ENCODE measurements around the gene PTGES2. TPM values are rescaled to one million over a fixed set of nuclear protein-coding genes. Genes with fewer than 3 reads are reported as not detected.

PTGES2 gene
- total and polyA plus RNA-seq, 9 of the 15 experiments (the other 6 are each of a cell fraction or from before 2014, with no cell fraction given) = 2.4 to 196 (median 90.1) TPM

GRCh38 chr9:128115187-128116103, 12.1 kb downstream of the PTGES2 start (continued):
- TF ChIP-seq CXXC5 (CRISPR knock-in tag; IDR thresholded peaks at IDR 0.05) (peak; percentile 92), KLF16 (IDR thresholded peaks at IDR 0.05) (peak; percentile 93), ZNF263 (CRISPR knock-in tag; IDR thresholded peaks at IDR 0.05; ENCODE audit: borderline replicate concordance) (peak; percentile 23; the same call in 1 of the 2 replicates), E4F1 (CRISPR knock-in tag; IDR thresholded peaks at IDR 0.05; ENCODE audit: borderline replicate concordance) (no peak), TCF3 (CRISPR knock-in tag; IDR thresholded peaks at IDR 0.05) (peak; percentile 99), CREB3 (tag; conservative IDR thresholded peaks at IDR 0.05; ENCODE audit: low read depth) (peak; percentile 70), HSF4 (CRISPR knock-in tag; IDR thresholded peaks at IDR 0.05; ENCODE audit: borderline replicate concordance) (peak; percentile 36; the same call in 1 of the 2 replicates), SMARCE1 (IDR thresholded peaks at IDR 0.05) (peak; percentile 96), MBD2 (IDR thresholded peaks at IDR 0.05; ENCODE audit: borderline replicate concordance, low read depth) (peak; percentile 69; the same call in 1 of the 2 replicates), ZNF79 (CRISPR knock-in tag; IDR thresholded peaks at IDR 0.05; ENCODE audit: low read depth) (no peak), CHD2 (IDR thresholded peaks at IDR 0.05; ENCODE audit: low read depth, low read length) (peak; percentile 41; the same call in 1 of the 2 replicates), NCOR1 (IDR thresholded peaks at IDR 0.05) (peak; percentile 96), CBFA2T2 (conservative IDR thresholded peaks at IDR 0.05) (peak; percentile 95), HES1 (IDR thresholded peaks at IDR 0.05; ENCODE audit: low read depth) (no peak), NEUROD1 (IDR thresholded peaks at IDR 0.05; ENCODE audit: borderline replicate concordance, low read depth, low read length, partially characterized antibody) (peak; percentile 83), PHF8 (IDR thresholded peaks at IDR 0.05; ENCODE audit: borderline replicate concordance, low read length) (no peak), ZNF232 (CRISPR knock-in tag; IDR thresholded peaks at IDR 0.05) (no peak), MNT (conservative IDR thresholded peaks at IDR 0.05) (peak; percentile 41 to 78), ZBTB43 (CRISPR knock-in tag; IDR thresholded peaks at IDR 0.05) (no peak), L3MBTL2 (IDR thresholded peaks at IDR 0.05) (peak; percentile 82), HEY1 (CRISPR knock-in tag; IDR thresholded peaks at IDR 0.05; ENCODE audit: borderline replicate concordance) (no peak)
